HG03159 (cell line): Measurements from ENCODE around the gene EIF5A.
A peak's percentile ranks its signal among the peaks of the same experiment; 100 is the strongest.

Source experiments
- ATAC-seq: cut with Tn5 transposase; IDR thresholded peaks from one replicate; pipeline ENCODE4 v1.9.1; 2021; ENCODE audit warnings: mild to moderate bottlenecking, moderate library complexity; ENCODE audit not compliant: unreplicated experiment

The EIF5A gene

DNA sequence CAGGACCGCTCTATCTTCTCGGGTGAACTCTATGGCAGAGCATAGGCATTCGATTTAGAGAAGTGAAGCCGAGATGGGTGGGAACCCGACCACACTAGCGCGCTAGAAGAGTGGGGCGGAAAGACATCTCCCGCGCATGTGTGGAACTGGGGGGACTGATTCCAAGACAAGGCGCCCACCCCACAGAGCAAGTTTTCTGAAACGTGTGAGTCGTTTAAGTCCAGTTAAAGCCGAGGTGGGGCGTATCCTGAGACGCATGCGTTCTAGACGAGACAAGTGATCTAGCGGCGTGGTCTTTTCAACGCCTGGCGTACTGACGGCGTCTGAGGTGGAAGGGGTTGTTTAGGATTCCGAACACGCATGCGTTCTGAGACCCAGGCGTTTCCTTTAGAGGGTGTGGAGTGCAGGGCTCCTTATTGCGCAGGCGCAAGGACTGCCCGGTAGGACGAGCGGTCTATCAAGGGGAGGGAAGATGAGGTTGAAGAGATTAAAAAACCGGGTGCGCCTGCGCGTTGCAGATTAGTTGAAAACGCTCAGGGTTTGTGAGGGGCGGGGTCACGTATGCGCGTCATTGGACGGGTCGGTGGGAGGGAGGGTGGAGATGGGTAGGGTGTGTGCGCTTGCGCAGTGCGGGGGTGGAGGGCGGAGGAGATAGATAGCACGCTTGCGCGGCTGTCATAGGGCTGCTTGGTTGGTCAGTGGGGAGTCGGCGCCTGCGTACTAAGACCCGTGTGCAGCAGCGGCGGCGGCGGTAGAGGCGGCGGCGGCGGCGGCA, at the start of gene EIF5A:
Gene EIF5A (plus strand): TSS at position 718 of the 775 bp plus-strand sequence. CDS start 2,008 bp downstream, outside the sequence.
- ATAC-seq, result peak; percentile 62

DNA sequence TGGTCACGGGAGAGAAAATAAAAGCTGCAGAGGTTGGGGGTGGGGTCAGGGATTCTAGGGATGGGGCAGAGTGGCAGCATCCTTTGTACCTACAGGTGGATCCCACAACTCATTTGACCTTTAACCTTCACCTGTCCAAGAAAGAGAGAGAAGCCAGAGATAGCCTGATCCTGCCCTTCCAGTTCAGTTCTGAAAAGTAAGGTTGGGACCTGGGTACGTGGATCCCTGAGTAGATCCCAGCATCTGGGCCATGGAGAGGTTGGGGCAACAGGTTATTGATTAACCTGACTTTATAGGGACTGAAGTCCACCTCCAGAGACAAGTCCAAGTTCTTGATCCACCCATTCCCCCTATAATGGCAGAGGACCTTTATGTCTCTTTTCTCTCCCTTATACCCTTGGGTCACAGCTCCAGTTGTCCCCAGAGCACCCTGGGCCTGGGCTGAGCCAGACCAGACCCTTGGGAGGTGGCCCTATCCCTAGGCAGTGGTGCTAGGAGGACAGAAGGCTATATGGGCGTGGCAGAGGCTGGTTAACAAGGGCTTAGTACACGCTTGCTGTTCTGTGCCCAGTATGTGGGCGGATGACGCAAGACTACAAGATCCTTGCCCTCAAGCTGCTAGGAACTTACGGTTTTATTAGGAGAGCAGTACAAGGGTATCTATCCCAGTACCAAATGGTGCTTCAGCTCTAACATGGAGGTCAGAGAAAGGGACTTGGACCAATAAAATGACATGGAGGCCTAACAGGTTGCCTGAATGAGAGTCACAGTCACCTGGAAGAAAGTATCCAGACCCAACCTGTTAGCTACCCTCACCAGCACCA, 48.5 kb upstream of the EIF5A start:
- no peak for ATAC-seq

DNA sequence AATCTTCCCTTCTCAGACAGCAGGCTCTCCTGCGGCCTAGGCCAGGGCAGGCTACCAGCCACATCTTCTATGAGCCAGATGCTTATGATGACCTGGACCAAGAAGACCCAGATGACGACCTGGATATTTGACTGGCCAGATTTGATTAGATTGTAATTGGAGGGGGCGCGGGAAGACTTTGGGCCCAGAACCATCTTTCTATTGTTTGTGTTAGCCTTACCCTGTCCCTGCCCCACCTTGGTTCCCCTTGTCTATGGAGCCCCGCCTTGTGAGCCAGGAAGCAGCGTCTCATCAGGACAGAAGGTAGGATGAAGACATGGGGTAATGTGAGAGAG, 47.9 kb upstream of the EIF5A start:
- ATAC-seq, result no peak

DNA sequence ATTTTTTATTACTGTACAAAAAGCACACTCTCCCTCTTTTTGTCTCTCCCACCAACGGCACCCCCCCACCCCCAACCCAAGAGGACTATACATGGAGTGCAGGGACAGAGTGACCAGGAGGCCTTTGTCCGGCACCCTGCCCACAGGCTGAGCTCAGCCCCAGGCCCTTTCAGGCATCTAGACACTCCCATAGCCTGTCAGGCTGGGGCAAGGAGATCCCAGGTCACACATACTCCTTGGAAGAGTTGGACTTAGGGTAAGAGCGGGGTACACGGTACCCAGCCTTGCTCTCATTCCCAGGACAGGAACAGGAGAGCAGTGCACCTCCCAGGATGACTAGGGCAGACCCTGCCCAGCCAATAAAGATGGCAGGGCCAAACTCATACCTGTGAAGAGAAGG, 47.3 kb upstream of the EIF5A start:
- ATAC-seq, result no peak

DNA sequence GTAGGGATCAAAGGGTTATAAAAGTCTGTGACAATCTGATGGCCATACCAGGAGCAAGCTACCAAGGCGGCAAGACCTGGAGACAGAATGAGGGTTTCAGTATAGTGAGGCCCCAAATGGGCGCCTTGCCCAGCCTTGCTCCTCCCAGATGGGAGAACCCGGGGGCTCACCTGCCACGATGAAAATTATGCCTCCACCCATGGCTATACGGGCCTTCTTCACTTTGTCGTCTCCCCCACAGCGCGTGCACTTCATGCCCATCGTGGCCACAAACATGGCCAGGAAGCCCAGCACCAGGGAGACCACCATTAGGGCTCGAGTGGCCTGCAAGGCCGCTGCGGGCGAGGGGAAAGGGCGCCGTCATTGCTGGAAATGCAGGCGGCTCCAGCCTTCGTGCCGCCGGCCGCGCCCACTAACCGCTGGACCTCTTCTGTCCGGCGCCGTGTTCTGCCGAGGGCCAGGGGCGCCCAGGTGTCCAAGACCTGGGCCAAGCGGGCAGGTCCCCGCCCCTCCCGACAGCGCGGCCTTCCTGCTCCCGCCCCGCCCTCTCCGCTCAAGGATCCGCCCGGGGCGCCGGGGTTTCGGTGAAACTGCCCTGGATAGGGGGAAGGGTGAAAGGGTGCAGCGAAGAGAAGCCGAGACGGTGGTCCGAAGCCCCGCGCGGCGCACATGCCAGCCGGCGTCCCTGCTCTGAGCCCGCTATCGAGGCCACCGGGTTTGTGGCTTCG, 46.6 kb upstream of the EIF5A start:
- ATAC-seq, result no peak

DNA sequence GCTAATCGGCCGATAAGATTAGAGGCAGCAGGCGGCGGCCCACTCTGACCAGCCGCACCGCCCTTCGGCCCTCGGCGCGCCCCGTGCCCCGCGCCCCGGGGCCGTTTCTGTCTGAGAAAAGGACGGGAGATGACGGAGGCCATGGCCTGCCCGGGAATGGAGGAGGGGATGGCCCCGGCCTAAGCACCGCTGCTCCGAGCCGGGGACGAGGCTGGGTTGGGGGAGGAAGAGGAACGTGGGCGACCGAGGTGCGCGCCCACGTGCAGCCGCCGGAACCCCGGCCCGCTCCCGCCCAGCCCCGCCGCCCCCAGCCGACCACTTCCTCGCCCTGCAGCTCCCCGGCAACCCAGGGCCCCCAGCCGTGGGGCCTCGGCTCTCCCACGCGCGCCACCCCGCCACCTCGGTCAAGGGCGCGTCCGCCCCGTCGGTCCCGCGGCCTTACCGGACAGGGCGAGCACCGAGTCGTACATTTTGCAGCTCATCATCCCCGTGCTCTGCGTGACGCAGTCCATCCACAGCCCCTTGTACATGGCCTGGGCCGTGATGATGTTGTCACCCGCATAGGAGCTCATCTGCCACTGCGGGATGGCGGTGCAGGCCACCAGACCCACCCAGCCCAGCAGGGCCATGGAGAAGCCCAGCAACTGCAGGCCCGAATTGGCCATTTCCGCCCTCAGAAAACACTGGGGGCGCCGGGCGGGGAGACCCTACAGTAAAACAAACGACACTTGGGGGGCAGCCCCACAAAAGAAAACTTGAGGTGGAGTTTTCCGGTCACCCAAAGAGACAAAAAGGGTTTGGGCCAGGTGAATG, 45.8 kb upstream of the EIF5A start:
- no peak for ATAC-seq

DNA sequence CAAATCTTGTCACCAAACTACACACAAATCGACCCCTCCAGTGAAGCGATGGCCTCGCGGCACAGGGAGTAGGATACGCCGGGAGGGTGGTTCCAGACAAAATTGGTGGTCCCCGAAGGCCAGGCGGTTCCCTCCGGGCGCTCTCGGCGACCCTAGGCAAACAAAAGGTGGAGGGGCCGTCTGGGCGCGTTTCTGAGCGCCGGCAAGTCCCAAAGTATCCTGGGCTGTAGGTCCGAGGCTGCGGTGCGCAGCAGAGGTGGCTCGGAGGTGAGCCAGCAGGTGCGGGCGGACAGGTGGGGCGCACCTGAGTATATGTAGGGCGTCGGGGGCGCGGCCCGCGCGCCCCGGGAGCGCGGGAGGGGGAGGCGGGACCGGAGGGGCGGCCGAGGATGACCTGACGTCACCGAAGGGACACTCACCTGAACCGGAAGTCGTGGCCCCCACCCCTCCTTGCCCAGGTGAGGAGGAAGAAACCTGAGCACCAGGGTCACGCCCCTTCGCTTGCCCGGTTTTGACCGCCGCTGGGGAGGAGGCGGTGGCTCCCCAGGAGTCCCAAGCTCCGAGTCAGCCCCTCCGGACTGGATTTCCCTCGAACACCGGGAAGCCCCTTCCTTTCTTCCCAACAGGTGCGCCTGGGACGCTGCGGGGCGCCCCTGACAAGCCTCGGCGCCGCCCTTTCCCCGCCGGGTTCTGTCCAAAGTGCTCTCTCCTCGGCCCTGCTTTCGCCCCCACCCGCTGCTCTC, 45.1 kb upstream of the EIF5A start, which contains the start of gene CLDN7:
Gene CLDN7 (minus strand): TSS at position 287 of the 743 bp plus-strand sequence. CDS start 435 bp downstream, outside the sequence.
- ATAC-seq, result no peak

DNA sequence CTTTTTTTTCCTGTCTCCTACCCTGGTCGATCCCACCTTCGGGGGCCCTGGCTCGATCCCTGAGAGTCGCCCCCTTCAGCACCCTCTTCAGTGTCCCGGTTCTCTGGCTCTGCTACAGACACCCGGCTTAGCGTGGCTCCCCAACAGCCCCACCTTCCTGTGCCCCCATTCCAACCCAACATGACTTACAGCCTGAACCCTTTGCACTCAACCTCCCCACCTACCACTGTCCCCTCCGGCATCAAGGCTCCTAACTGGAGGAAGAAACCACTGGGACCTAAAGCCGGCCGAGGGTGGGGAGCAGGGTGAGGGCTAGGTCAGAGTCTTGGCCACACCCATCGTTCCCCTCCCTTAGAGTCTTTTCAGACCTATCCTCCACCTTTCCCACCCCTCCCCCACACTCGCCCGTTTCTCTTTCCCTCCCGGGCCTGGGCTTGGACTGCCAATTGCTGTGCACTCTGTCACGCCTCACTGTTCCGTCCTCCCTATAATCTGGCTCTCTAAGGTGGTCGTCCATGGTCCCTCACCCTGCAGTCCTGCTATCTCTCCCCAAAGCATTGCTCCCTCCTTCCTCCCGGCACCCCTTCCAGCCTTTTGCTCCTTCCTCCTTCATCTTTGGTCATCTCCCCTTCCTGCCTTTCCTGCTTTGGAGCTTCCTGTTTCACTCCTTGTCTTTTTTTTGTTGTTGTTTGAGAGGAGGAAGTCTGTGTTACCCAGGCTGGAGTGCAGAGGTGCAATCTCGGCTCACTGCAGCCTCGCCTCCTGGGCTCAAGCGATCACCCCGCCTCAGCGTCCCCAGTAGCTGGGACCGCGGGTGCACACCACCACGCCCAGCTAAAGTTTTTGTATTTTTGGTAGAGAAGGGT, 44.3 kb upstream of the EIF5A start:
- no peak for ATAC-seq

DNA sequence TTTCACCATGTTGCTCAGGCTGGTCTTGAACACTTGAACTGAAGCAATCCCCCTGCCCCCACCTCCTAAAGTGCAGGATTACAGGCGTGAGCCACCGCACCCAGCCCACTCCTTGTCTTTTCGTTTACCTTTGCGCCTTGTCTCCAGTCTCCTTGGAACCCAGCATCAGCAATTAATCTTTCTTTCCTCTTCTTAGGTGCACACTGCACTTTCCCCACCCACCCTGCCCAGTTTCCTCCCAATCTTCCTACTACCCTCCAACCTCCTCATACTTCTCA, 43.7 kb upstream of the EIF5A start:
- no peak for ATAC-seq

DNA sequence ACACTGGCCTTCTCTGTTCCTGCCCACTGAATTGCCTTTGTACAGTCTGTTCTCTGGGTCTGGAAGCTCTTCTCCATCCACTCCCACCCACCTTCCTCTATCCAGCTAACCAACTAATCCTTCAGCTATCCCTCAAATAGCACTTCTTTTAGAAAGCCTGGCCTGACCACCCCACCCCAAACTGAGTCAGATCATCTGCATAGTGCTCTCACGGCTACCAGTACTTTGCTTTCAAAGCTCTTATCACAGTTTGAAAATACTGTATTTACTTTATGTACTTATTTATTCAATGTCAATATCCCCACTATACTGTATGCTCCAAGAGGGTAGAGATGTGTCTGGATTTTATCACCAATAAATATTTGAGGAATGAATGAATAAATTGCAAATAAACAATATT, 40.6 kb upstream of the EIF5A start:
- no peak for ATAC-seq

DNA sequence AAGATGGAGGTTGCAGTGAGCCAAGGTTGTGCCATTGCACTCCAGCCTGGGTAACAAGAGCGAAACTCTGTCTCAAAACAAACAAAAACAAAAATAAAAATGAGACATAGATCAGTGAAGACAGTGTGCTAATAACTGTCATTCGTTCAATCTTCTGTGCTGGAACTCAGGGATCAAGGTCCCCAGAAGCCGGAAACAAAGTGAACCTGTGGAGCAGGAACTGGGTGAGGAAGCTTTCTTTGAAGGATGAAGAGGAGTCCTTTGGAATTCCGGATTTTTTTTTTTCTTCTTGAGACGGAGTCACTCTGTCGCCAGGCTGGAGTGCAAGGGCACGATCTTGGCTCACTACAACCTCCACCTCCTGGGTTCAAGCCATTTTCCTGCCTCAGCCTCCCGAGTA, 28.0 kb upstream of the EIF5A start:
- ATAC-seq, result no peak

DNA sequence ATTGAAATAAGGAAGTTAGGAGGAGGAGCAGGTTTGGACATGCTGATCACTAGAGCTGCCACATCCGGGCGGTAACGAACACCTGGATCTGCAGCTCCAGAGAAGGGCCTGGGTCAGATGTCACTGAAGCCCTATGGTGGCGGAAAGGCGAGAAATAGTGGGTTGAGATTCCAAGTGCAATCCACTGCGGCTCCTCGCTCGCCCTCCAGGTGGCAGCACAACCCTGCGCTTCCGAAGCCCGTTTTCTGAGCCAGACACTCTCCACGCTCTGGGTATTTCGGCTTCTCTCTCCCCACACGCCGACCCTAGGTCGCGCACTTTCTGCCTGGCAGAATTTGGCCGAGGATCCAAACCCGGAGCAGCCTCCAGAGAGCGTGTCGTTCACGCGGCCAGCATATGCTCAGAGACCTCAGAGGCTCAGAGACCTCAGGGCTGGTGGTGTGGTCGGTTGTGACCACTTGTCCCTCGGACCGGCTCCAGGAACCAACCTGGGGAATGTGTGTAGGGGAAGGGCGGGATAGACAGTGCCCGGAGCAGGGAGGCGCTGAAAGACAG, 26.8 kb upstream of the EIF5A start:
- ATAC-seq, result peak; percentile 55

DNA sequence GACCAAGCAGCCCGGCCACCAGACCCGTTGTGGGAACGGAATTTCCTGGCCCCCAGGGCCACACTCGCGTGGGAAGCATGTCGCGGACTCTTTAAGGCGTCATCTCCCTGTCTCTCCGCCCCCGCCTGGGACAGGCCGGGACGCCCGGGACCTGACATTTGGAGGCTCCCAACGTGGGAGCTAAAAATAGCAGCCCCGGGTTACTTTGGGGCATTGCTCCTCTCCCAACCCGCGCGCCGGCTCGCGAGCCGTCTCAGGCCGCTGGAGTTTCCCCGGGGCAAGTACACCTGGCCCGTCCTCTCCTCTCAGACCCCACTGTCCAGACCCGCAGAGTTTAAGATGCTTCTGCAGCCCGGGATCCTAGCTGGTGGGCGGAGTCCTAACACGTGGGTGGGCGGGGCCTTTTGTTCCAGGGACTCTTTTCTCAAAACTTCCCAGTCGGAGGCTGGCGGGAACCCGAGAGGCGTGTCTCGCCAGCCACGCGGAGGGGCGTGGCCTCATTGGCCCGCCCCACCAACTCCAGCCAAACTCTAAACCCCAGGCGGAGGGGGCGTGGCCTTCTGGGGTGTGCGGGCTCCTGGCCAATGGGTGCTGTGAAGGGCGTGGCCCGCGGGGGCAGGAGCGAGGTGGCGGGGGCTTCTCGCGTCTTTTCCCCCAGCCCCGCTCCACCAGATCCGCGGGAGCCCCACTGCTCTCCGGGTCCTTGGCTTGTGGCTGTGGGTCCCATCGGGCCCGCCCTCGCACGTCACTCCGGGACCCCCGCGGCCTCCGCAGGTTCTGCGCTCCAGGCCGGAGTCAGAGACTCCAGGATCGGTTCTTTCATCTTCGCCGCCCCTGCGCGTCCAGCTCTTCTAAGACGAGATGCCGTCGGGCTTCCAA, 26.1 kb upstream of the EIF5A start, which contains the start of gene SLC2A4:
Gene SLC2A4 (plus strand): TSS at position 645 of the 879 bp plus-strand sequence. CDS start 217 bp downstream, at position 862.
- ATAC-seq, result no peak

DNA sequence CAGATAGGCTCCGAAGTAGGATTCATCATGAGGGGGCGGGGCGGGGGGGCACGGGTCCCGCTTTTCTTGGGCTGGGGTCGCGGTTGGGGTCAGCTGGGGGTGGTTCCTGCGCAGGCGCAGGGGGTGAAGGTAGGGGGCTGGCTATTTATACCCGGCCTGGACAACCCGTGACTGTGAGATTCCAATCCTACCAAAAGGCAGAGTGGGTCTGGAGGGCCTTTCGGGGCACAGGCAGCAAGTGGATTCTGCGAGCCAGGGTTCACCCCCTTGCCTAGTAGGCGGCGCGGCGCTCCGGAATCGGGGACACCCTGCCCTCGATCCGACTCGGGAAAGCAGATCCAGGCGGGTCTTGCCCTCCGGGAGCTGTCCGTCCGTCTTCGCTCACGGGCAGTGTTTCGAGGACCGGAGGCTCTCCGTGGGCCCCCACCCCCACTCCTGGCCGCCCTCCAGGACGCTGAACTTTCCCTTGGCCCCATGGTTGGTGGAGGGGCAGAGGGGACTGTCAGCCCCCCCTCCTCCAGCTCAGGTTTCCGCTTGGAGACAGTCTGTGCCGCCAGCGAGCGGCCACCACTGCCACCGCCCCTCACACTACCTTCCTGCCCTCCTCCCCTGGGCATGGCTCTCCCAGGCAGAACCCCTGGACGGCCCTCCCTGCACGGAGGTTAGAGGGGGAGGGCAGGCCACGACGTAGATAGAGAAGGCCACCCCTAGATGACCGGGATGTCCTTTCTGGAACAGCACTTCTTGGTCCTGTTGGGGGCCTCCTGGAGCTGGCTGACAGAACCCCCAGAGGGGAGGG, 25.3 kb upstream of the EIF5A start:
- ATAC-seq, result no peak

DNA sequence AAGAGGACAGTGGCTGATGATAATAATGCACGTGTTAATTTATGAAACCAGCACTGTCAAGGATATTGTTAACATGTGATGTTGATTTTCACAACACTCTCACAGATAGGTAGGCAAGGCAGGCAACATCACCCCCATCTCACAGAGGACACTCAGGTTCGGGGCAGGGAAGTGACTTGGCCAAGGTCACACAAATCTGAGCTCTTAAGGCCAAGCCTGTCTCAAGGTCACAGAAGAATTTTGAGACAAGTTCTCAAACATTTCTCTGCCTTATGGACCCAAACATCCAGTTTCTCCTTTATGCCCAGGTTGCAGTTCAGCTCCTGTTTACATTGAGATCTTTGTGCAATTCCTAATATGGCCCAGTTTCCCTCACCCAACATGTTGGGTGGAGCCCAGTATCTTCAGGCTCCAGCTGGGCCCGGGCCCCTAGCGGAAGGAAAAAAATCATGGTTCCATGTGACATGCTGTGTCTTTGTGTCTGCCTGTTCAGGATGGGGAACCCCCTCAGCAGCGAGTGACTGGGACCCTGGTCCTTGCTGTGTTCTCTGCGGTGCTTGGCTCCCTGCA, 24.6 kb upstream of the EIF5A start:
- no peak for ATAC-seq

DNA sequence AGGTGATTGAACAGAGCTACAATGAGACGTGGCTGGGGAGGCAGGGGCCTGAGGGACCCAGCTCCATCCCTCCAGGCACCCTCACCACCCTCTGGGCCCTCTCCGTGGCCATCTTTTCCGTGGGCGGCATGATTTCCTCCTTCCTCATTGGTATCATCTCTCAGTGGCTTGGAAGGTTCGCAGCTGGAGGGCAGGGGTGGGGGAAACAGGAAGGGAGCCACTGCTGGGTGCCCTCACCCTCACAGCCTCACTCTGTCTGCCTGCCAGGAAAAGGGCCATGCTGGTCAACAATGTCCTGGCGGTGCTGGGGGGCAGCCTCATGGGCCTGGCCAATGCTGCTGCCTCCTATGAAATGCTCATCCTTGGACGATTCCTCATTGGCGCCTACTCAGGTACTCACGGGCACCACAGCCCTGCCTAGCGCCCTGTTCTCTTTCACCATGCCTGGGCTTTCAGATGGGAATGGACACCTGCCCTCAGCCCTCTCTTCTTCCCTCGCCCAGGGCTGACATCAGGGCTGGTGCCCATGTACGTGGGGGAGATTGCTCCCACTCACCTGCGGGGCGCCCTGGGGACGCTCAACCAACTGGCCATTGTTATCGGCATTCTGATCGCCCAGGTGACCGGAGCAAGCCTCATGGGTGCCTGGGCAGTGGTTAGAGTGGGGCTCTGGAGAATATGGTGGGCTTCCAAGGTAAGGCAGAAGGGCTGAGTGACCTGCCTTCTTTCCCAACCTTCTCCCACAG, 23.8 kb upstream of the EIF5A start:
- ATAC-seq, result no peak
